Measurements from ENCODE around the gene GPR101. TPM values are rescaled to one million over a fixed set of nuclear protein-coding genes. Genes with fewer than 3 reads are reported as not detected.
A peak's percentile ranks its signal among the peaks of the same experiment; 100 is the strongest.

Gene GPR101, protein sequence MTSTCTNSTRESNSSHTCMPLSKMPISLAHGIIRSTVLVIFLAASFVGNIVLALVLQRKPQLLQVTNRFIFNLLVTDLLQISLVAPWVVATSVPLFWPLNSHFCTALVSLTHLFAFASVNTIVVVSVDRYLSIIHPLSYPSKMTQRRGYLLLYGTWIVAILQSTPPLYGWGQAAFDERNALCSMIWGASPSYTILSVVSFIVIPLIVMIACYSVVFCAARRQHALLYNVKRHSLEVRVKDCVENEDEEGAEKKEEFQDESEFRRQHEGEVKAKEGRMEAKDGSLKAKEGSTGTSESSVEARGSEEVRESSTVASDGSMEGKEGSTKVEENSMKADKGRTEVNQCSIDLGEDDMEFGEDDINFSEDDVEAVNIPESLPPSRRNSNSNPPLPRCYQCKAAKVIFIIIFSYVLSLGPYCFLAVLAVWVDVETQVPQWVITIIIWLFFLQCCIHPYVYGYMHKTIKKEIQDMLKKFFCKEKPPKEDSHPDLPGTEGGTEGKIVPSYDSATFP
- total RNA-seq (not detected), polyA plus RNA-seq (not detected)

DNA sequence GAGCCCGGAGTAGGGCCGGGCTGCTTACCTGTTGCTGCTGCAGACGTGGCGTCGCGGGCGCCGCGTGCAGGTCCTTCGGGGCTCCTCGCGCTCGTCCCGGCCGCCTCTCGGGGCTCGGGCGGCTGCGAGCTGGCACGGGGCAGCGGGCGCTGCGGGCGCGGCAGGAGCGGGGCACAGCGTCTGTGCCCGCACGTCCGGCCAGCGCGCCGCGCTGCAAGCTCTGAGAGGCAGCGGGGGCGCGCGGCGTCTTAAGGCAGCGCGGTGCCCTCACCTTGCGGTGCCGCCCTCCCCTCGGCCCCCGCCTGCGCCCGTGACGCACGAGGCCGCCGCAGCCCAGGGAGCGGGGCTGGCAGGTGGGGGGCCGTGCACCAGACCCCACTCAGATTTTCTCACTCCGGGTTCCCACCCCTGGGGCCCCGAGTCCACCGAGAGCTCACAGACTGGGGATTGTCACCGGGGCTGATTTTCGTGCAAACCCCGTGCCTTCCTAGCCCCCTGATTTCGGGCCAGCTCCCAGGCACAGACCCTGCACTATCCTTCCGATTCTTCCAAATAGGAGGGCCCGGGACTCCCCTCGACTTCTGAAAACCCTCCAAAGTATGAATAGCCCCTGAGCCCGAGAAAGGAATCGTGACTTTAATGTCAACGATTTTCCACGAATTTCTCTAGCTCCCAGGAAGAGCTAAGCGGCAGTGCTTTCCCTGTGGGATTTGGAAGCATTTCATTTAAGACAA is at the start of gene GPR101:
GPR101 (minus strand) TSS at position 222 of the 734 bp plus-strand sequence. CDS start 2,321 bp downstream, outside the sequence.
- 2 to 3% methylated on average over 68 of the region's 68 CpGs for WGBS, 2 donors
- Histone ChIP-seq H3K4me1 (peaks cover 0 to 14% (median 9%) of the 10 kb centered on the region in 4 donors), H3K27ac (no peak within 1 kb of the TSS), H3K9me3 (no peaks in the 10 kb centered on the region), H3K4me3 (peak within 1 kb of the TSS in 2 of 4 donors; percentile 13 to 14), H3K27me3 (peaks cover 7 to 39% (median 11%) of the 10 kb centered on the region in 3 donors), H3K36me3 (no peaks in the 10 kb centered on the region)
- TF ChIP-seq EP300 (IDR thresholded peaks at IDR 0.05) (no peak), POLR2A (IDR thresholded peaks at IDR 0.05) (no peak), POLR2AphosphoS5 (IDR thresholded peaks at IDR 0.05) (no peak)
- TF ChIP-seq, protein P1, sequence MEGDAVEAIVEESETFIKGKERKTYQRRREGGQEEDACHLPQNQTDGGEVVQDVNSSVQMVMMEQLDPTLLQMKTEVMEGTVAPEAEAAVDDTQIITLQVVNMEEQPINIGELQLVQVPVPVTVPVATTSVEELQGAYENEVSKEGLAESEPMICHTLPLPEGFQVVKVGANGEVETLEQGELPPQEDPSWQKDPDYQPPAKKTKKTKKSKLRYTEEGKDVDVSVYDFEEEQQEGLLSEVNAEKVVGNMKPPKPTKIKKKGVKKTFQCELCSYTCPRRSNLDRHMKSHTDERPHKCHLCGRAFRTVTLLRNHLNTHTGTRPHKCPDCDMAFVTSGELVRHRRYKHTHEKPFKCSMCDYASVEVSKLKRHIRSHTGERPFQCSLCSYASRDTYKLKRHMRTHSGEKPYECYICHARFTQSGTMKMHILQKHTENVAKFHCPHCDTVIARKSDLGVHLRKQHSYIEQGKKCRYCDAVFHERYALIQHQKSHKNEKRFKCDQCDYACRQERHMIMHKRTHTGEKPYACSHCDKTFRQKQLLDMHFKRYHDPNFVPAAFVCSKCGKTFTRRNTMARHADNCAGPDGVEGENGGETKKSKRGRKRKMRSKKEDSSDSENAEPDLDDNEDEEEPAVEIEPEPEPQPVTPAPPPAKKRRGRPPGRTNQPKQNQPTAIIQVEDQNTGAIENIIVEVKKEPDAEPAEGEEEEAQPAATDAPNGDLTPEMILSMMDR (IDR thresholded peaks at IDR 0.05), result no peak
- DNase-seq, result no peak
- intact Hi-C loops (cut with DNase I), result no loop called here

DNA sequence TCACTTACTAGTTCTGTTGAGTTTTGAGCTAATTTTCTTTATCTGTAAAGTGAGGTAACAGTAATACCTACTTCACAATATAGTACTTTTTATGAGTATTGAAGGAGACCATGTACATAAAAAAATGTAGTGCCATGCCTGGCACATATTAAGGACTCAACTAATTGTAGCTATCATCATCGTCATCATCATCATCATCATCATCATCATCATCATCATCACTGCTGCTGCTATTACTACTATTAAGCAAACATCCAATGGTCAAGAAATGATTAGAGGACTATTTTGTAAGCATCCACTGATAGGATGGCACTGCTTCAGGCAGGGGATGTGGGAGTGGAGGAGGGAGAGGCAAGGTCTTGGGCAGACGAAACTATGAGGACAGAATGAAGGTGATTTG is 47.4 kb upstream of the GPR101 start:
- TF ChIP-seq POLR2AphosphoS5 (IDR thresholded peaks at IDR 0.05) (no peak), EP300 (IDR thresholded peaks at IDR 0.05) (no peak), POLR2A (IDR thresholded peaks at IDR 0.05) (no peak)
- TF ChIP-seq, protein P1 (IDR thresholded peaks at IDR 0.05), result no peak

DNA sequence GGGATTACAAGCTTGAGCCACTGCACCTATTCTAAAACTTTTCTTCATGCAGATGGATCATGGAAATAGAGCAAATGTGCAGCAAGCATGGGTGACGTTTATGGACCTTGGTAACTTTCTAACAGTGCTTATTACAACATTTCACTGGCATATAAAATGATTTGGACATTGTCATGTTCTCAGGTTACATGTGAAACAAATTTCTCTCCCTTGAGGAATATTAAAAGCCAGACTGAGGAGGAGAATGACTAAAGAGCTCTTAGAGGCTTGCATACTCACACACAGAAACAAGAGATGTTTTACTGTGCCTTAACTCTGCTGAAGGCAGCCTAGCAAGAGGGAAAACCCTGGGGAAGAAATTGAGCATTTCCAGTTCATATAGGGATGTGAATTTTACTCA is 38.6 kb upstream of the GPR101 start:
- no peak overlapping the region for H3K27ac ChIP-seq
- no peak overlapping the region for H3K4me3 ChIP-seq
- no peaks in the 10 kb centered on the region for H3K27me3 ChIP-seq
- intact Hi-C loops (cut with DNase I), result no loop called here
- no peaks in the 10 kb centered on the region for H3K4me1 ChIP-seq
- no peak for DNase-seq
- no peaks in the 10 kb centered on the region for H3K9me3 ChIP-seq
- TF ChIP-seq, protein P1 (IDR thresholded peaks at IDR 0.05), result no peak
- TF ChIP-seq POLR2A (IDR thresholded peaks at IDR 0.05), result no peak
- no peak for TF ChIP-seq EP300 (IDR thresholded peaks at IDR 0.05)
- TF ChIP-seq POLR2AphosphoS5 (IDR thresholded peaks at IDR 0.05), result no peak
- no peaks in the 10 kb centered on the region for H3K36me3 ChIP-seq
- 35 to 39% methylated on average over 1 of the region's 1 CpG for WGBS, 2 donors

More for the DNA sequence above, 47.4 kb upstream of the GPR101 start:
- Histone ChIP-seq H3K9me3 (no peaks in the 10 kb centered on the region), H3K27me3 (no peaks in the 10 kb centered on the region), H3K4me1 (no peaks in the 10 kb centered on the region), H3K4me3 (no peak overlapping the region), H3K36me3 (no peaks in the 10 kb centered on the region), H3K27ac (no peak overlapping the region)
- intact Hi-C loops (cut with DNase I), result no loop called here
- DNase-seq, result no peak
- WGBS, 2 donors, result 80 to 91% methylated on average over 2 of the region's 2 CpGs

DNA sequence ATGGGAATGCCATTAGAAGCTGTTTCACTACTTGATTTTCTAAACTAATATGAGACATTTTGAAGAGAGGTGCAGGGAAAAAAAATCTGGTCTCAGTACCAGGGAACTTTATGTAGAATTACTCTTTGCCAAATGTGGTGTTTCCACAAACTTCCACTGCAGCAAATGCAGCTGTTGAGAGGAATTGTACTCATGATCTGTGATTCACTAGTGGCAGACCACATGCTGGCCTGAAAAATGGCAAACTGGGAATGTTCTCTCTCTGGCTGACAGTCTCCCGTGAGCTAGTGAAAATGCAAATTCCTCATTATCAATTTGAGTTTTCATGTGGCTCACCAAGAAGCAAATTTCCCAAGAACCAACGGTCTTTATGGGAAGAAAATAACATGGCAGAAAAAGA is 37.8 kb upstream of the GPR101 start:
- Histone ChIP-seq H3K4me3 (no peak overlapping the region), H3K36me3 (no peaks in the 10 kb centered on the region), H3K9me3 (no peaks in the 10 kb centered on the region), H3K27ac (no peak overlapping the region), H3K27me3 (no peaks in the 10 kb centered on the region), H3K4me1 (no peaks in the 10 kb centered on the region)
- intact Hi-C loops (cut with DNase I), result no loop called here
- no peak for DNase-seq
- 79 to 82% methylated on average over 2 of the region's 2 CpGs for WGBS, 2 donors
- TF ChIP-seq POLR2A (IDR thresholded peaks at IDR 0.05), result no peak
- TF ChIP-seq POLR2AphosphoS5 (IDR thresholded peaks at IDR 0.05), result no peak
- TF ChIP-seq EP300 (IDR thresholded peaks at IDR 0.05), result no peak
- TF ChIP-seq, protein P1 (IDR thresholded peaks at IDR 0.05), result no peak

All from sigmoid colon (tissue), 7 donors.